GM13977 (cell line): ENCODE measurements around the gene SMTN.

Experiments used
- DNase-seq: peaks from one replicate; pipeline ENCODE4 v3.0.0; 2012; ENCODE audit warnings: low spot score
- in situ Hi-C: fragments of 300-500 bp; cut with MboI; formaldehyde crosslinking; loops from one replicate; pipeline ENCODE4 v1.12.0; 2022; ENCODE audit warnings: low sequenced_read_pairs, low pct_unique_long_range_greater_than_20kb, mixed read lengths, inconsistent platforms; ENCODE audit not compliant: unreplicated experiment
- TF ChIP-seq, protein P1 (sequence below): IDR thresholded peaks from 2 replicates; pipeline ENCODE4 v1.5.1; 2012; ENCODE audit warnings: mild to moderate bottlenecking, control low read depth; ENCODE audit not compliant: insufficient read depth; ENCODE audit errors: extremely low read depth, missing control alignments

Gene SMTN

GRCh38 chr22:31127181-31127772 lies 46.2 kb downstream of the SMTN start:
- in situ Hi-C loops = no loop called here
- DNase-seq = no peak
- TF ChIP-seq, protein P1, sequence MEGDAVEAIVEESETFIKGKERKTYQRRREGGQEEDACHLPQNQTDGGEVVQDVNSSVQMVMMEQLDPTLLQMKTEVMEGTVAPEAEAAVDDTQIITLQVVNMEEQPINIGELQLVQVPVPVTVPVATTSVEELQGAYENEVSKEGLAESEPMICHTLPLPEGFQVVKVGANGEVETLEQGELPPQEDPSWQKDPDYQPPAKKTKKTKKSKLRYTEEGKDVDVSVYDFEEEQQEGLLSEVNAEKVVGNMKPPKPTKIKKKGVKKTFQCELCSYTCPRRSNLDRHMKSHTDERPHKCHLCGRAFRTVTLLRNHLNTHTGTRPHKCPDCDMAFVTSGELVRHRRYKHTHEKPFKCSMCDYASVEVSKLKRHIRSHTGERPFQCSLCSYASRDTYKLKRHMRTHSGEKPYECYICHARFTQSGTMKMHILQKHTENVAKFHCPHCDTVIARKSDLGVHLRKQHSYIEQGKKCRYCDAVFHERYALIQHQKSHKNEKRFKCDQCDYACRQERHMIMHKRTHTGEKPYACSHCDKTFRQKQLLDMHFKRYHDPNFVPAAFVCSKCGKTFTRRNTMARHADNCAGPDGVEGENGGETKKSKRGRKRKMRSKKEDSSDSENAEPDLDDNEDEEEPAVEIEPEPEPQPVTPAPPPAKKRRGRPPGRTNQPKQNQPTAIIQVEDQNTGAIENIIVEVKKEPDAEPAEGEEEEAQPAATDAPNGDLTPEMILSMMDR = no peak

DNA sequence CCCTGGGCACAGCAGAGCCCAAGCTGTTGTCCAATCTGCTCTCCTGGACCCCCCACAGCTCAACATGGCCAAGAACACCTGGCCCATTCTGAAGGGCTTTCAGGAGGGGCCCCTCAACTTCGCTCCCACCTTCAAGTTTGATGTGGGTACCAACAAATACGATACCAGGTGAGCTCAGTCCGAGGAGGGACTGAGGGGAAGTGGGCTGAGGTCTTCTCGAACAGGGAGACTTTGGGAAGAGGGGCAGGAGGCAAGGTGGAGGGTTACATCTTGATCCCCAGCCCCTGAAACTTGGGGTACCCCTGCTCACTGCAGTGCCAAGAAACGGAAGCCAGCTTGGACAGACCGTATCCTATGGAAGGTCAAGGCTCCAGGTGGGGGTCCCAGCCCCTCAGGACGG lies 47.0 kb downstream of the SMTN start:
- no peak for DNase-seq
- in situ Hi-C loops = no loop called here
- TF ChIP-seq, protein P1 = no peak

DNA sequence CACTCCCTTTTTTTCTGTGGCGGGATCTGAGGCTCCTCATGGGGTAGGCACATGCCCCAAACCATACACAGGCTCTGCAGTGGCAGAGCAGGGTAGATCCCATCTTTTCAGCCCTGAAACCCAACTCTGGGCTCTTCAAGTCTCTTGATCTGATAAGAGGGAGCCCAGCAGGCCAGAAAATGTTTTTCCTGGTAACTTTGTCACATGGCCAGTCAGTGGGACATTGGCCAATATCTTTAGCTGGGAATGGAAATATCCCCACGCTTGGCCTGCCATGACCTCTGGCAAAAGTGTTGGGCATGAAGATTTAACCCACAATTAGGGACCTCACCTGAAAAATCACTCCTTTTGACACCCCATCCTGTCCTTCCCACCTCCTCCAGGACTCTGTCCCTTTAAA lies 49.8 kb downstream of the SMTN start:
- in situ Hi-C loops = no loop called here
- TF ChIP-seq, protein P1 = no peak
- no peak for DNase-seq

DNA sequence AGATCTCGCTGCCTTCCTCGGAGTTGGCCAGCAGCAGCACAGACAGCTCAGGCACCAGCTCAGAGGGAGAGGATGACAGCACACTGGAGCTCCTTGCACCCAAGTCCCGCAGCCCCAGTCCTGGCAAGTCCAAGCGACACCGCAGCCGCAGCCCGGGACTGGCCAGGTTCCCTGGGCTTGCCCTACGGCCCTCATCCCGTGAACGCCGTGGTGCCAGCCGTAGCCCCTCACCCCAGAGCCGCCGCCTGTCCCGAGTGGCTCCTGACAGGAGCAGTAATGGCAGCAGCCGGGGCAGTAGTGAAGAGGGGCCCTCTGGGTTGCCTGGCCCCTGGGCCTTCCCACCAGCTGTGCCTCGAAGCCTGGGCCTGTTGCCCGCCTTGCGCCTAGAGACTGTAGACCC lies 52.8 kb downstream of the SMTN start:
- TF ChIP-seq, protein P1 = no peak
- in situ Hi-C loops = no loop called here
- peak; percentile 18 for DNase-seq

DNA sequence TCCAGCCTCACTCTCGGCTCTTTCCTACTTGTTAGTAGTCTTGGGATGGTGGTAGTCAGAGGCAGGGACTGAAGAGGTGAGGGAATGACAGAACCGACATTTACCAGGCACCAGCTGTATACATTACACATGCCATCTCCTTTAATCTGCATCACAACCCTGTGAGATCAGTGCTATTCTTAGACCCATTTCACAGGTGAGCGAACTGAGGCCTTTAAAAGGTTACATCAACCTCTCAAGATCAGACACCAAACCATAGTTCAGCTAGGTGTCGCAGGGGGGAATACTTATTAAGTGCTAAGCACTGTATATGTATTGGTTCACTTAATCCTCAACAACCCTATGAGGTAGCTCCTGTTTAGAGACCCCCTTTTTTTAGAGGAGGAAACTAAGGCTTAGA lies 53.6 kb downstream of the SMTN start:
- in situ Hi-C loops = no loop called here
- DNase-seq = peak; percentile 33
- TF ChIP-seq, protein P1 = no peak

GRCh38 chr22:31135706-31136105 lies 54.6 kb downstream of the SMTN start:
- TF ChIP-seq, protein P1 = no peak
- no peak for DNase-seq
- in situ Hi-C loops = no loop called here

GRCh38 chr22:31136155-31136554 lies 55.0 kb downstream of the SMTN start:
- in situ Hi-C loops = no loop called here
- DNase-seq = no peak
- TF ChIP-seq, protein P1 = no peak
